HCT116 (cell line): ENCODE data around the gene CD27.

ENCODE experiments used
- ATF3 ChIP-seq: IDR thresholded peaks from 2 replicates; pipeline ENCODE4 v1.6.1; 2012
- CEBPB ChIP-seq: IDR thresholded peaks from 2 replicates; pipeline ENCODE4 v1.6.1; 2012; ENCODE audit warnings: low read depth
- CTCF ChIP-seq, 3 experiments: fragments of 200-600 bp in 1 of 3; sonication (generic) in 1 of 3; IDR thresholded peaks in 2 of 3; conservative IDR thresholded peaks in 1 of 3; 2 replicates each; pipeline ENCODE4 v1.5.1; 2012 to 2017; ENCODE audit warnings: low read depth in 2 of 3, low read length in 2 of 3, antibody characterized with exemption in 1 of 3, borderline replicate concordance in 1 of 3, control low read depth in 1 of 3, mild to moderate bottlenecking in 1 of 3, mixed read lengths in 1 of 3, mixed run types in 1 of 3, moderate library complexity in 1 of 3; ENCODE audit not compliant: insufficient read depth in 1 of 3
- EGR1 ChIP-seq: IDR thresholded peaks from 2 replicates; pipeline ENCODE4 v1.6.1; 2012; ENCODE audit warnings: low read depth
- ELF1 ChIP-seq: IDR thresholded peaks from 2 replicates; pipeline ENCODE4 v1.6.1; 2012; ENCODE audit warnings: low read depth, borderline replicate concordance
- TCF7L2 ChIP-seq: IDR thresholded peaks from 2 replicates; pipeline ENCODE4 v1.7.0; 2011; ENCODE audit warnings: borderline replicate concordance, inconsistent platforms; ENCODE audit not compliant: insufficient read depth, insufficient read length; ENCODE audit errors: extremely low read depth
- YY1 ChIP-seq: IDR thresholded peaks from 2 replicates; pipeline ENCODE4 v1.6.1; 2011; ENCODE audit warnings: low read length, low read depth, moderate library complexity, mild to moderate bottlenecking; ENCODE audit not compliant: insufficient replicate concordance; ENCODE audit errors: extremely low read depth
- ZFX ChIP-seq: fragments of 450-650 bp; IDR thresholded peaks from 2 replicates; pipeline ENCODE4 v1.6.1; 2017

- no peak for TF ChIP-seq CTCF (IDR thresholded peaks at IDR 0.05 in 2 of 3, conservative IDR thresholded peaks at IDR 0.05 in 1 of 3; ENCODE audit: borderline replicate concordance in 1 of 3, insufficient read depth in 1 of 3, low read depth in 2 of 3, low read length in 2 of 3)
- TF ChIP-seq CEBPB = no peak
- no peak for TF ChIP-seq EGR1
- TF ChIP-seq ZFX = no peak
- no peak for TF ChIP-seq TCF7L2
- no peak for TF ChIP-seq ATF3
- TF ChIP-seq YY1 = no peak
- TF ChIP-seq ELF1 = no peak
Measured at GRCh38 chr12:6396031-6396430, 48.7 kb upstream of the CD27 start.
